ENCODE results near the gene RCBTB2. TPM values are rescaled to one million over a fixed set of nuclear protein-coding genes. Genes with fewer than 3 reads are reported as not detected.

The RCBTB2 gene
- total and polyA plus RNA-seq, 9 of the 15 experiments (the other 6 are each of a cell fraction or from before 2014, with no cell fraction given), result 0.91 to 3.3 (median 1.5) TPM

GRCh38 chr13:48582084-48582483, 49.2 kb upstream of the RCBTB2 start:
- POLR2A ChIA-PET, result interaction anchor here (0.6 to 1.0 kb wide), 2 partner anchors 12 to 554 kb away, joined by 3 to 4 read pairs; no protein-coding TSS in a partner anchor
- TF ChIP-seq GATAD2B (IDR thresholded peaks at IDR 0.05; ENCODE audit: borderline replicate concordance) (no peak), NFATC3 (IDR thresholded peaks at IDR 0.05) (no peak), ZNF239 (CRISPR knock-in tag; IDR thresholded peaks at IDR 0.05) (no peak), HDAC8 (tag; IDR thresholded peaks at IDR 0.05) (no peak), SMARCA5 (IDR thresholded peaks at IDR 0.05) (no peak), ARID4B (CRISPR knock-in tag; IDR thresholded peaks at IDR 0.05) (no peak), ZNF23 (CRISPR knock-in tag; IDR thresholded peaks at IDR 0.05) (no peak), CEBPG (CRISPR knock-in tag; IDR thresholded peaks at IDR 0.05) (no peak), CEBPG (tag; conservative IDR thresholded peaks at IDR 0.05 in 1 of 2, IDR thresholded peaks at IDR 0.05 in 1 of 2) (no peak), ZFP91 (CRISPR knock-in tag; IDR thresholded peaks at IDR 0.05) (no peak), NEUROD1 (IDR thresholded peaks at IDR 0.05; ENCODE audit: borderline replicate concordance, low read depth, low read length, partially characterized antibody) (no peak), ILK (tag; IDR thresholded peaks at IDR 0.05; ENCODE audit: borderline replicate concordance, low read depth) (no peak), ARID3A (IDR thresholded peaks at IDR 0.05; ENCODE audit: borderline replicate concordance, low read depth, low read length) (no peak)

More at GRCh38 chr13:48582084-48582483, 49.2 kb upstream of the RCBTB2 start:
- CTCF ChIA-PET (ENCODE audit: low intra/inter-chr PET ratio), result no interaction called here
- Histone ChIP-seq H3K4me3 (no peak overlapping the region), H3K36me3 (ENCODE audit: control insufficient read depth, insufficient read depth, low read length) (no peaks in the 10 kb centered on the region), H3K4me2 (ENCODE audit: insufficient read depth, low read length) (no peak overlapping the region), H3K79me2 (ENCODE audit: control insufficient read depth, insufficient read depth, low read length) (no peaks in the 10 kb centered on the region), H3K9me1 (ENCODE audit: control insufficient read depth, insufficient read depth, low read length) (no peaks in the 10 kb centered on the region), H3K27ac (ENCODE audit: extremely low read depth, low read depth, low read length) (no peak overlapping the region), H2AFZ (ENCODE audit: low read depth, low read length) (no peak overlapping the region), H3K27me3 (ENCODE audit: control insufficient read depth in 2 of 2, insufficient read depth in 2 of 2, low read length in 2 of 2) (0 out of 5 replicates have a peak, but pooled peaks cover 0 to 3% of the 10 kb centered on the region in 2 experiments), H3K9me3 (replicated peaks; ENCODE audit: control insufficient read depth, insufficient read depth, low read depth, low read length) (no peaks in the 10 kb centered on the region), H3K4me1 (replicated peaks in 1 of 2; ENCODE audit: control insufficient read depth in 2 of 2, insufficient read depth in 2 of 2, low read length in 2 of 2) (peaks cover 0 to 5% of the 10 kb centered on the region in 2 experiments; a peak in 1 of 5 replicates), H3K9ac (ENCODE audit: insufficient read depth in 1 of 2, low read depth in 2 of 2, low read length in 2 of 2) (no peak overlapping the region), H4K20me1 (replicated peaks; ENCODE audit: control insufficient read depth, insufficient read depth, low read length) (no peaks in the 10 kb centered on the region)
- in situ Hi-C loops (cut with MboI), result loop anchor here (25.0 kb wide), 1 partner anchor 245 kb away; no protein-coding TSS in a partner anchor
- FAIRE-seq (no peak), ATAC-seq (no peak), DNase-seq (ENCODE audit: extremely low read depth in 1 of 4, low spot score in 3 of 4) (no peak)
- intact Hi-C loops (cut with micrococcal nuclease), result loop anchor here (5.0 kb wide), 1 partner anchor 455 kb away; no protein-coding TSS in a partner anchor
- 14% methylated on average over 3 of the region's 3 CpGs for WGBS (ENCODE audit: insufficient coverage, low coverage, missing lambda C conversion rate)
- BruUV-seq (replicated peaks), result no TSS peak
